Medulla oblongata (tissue), 1 donor: Measurements from ENCODE around the gene OGDH.
"Not testable (repeated sequence)": the region's sequence is repeated elsewhere in the genome, so short reads cannot be mapped to it uniquely, and the experiment has no call there.

ENCODE experiments used
- DNase-seq: peaks from one replicate; pipeline ENCODE4 v3.0.0-alpha.2; 2015; ENCODE audit errors: extremely low spot score

Gene OGDH

DNA sequence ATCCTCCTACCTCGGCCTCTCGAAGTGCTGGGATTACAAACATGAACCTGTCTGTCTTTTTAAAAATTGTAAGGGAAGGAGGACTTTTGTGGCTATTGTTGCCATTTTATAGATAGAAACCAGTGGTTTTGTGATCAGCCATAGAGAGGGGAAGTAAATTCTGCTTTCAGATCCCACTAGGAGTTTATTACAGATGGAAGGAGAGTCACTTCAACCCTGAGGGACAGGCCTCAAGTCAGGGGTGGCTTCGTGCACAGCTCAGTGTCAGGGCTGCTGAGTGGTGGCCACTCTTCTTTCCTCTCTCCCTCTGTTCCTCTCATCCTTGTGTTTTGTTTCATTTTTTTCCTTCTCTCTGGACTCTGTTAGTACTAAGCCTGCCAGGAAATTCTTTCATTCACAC is 60.8 kb downstream of the OGDH start:
- DNase-seq = no peak

DNA sequence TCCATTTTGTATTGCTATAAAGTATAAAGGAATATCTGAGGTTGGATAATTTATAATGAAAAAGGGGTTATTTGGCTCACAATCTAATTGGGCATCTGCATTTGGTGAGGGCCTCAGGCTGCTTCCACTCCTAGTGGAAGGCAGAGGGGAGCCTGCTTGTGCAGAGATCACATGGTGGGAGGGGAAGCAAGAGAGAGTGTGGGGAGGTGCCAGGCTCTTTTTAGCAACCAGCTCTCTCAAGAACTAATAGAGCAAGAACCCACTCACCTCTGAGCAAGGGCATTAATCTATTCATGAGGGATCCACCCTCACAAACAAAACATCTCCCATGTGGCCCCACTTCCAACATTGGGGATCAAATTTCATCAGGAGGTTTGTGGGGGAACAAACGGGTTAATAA is 64.6 kb downstream of the OGDH start:
- no peak for DNase-seq

DNA sequence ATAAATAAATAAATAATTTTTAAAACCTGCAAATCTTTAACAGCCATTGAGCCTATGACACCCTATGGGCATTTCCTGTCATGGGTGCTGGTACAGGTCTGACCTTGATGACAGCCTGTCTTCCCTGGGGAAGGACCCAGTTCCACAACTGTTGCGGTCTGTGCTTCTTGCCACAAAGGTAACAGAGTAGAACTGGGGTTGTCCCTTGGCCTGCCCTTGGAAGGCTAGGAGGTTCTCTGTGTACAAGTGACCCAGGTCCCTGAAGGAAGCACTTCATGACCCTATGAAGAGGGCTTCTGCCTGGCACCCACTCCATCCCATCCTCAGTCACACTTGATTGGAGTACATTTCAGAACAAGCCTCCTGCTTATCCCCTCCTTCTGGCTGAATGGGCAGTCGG is 66.9 kb downstream of the OGDH start:
- no peak for DNase-seq

DNA sequence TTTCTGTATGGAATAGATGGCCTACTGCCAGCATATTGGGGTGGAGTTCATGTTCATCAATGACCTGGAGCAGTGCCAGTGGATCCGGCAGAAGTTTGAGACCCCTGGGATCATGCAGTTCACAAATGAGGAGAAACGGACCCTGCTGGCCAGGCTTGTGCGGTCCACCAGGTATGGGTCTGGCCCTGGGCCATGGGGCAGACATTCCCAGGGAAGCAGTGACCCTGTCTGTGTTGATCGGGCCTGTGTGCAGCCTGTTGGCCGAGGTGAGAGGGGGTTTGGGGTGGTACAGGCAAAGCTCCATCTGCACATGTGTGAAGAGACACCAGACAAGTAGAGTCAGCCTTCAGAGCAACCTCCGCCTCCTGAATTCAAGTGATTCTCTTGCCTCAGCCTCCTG is 67.3 kb downstream of the OGDH start:
- DNase-seq = no peak

DNA sequence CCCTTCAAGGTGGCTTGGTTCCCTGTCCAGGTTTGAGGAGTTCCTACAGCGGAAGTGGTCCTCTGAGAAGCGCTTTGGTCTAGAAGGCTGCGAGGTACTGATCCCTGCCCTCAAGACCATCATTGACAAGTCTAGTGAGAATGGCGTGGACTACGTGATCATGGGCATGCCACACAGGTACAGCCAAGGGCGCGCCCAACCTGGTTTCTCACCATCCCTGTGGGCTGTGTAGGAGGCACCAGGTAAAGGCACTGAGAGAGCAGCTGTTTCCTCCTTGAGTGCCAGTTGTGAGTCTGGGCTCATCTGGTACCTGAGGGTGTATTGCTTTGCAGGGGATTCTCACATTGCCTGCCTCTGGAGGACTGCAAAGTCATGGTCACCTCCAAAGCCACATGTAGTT is 68.0 kb downstream of the OGDH start:
- no peak for DNase-seq

DNA sequence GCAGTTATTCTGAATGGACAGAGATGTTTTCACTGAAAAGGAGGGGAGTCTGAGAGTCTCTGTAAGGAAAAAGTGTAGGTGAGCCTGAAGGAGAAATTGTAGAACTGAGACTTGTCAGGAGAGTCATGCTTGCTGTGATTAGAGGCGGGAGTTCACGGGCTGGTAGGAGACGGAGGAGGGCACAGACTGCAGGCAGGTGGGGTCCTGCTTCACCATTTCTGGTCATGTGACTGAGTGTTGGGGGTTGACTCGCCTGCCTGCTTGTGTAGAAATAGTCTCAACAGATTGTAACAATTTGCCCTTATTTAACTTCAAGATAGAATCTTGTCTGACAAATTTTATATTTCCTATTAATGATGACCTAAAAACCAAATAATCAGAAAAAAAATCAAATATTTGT is 70.3 kb downstream of the OGDH start:
- no peak for DNase-seq

DNA sequence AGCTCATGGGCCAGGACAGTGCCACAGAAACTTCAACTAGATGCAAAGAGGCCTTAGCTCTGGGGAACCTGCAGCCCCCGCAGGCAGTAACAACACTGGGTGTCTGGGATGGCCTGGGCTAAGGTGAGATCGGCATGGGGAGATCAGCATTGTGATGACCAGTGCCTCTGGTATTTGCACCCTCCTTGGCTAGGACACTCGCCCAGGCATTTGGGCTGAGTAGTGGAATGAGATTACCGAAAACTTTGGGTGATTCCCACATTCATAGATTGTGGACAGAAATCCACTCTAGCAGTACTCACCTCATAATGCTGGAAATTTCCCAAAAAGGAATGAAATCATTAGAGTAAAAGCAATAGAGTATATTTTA is 71.7 kb downstream of the OGDH start:
- DNase-seq = no peak

DNA sequence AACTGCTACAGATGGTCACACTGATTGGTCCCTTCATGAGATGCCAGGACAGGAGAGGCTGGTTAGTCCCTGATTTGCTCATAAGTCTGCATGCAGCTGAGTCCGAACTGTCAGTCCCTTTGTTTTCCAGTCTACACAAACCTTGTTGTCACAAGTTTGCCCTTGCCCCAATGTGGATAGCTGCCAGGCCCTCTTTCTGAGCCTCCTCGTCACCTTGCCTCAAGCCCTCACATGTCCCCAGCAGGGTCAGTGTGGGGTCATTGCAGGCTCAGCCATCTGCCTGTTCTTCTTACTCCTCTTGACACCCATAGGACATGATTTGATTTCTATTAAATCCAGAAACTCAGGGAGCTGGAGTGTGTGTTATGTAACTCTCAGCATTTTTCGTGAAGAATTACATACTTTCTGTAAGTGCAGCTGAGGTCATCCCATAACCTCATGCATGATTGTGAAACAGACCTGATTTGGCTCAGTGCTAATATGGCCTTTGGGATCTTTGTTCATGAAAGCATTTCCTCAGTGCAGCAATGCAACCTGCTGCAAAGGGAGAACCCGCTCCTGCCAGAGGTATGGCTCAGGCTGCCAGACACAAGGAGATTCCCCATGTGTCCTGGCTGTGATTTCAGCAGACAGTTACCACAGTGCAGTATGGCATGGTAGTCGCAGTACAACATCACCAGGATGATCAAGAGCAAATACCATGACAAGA is 72.2 kb downstream of the OGDH start:
- peak; percentile 31 for DNase-seq

DNA sequence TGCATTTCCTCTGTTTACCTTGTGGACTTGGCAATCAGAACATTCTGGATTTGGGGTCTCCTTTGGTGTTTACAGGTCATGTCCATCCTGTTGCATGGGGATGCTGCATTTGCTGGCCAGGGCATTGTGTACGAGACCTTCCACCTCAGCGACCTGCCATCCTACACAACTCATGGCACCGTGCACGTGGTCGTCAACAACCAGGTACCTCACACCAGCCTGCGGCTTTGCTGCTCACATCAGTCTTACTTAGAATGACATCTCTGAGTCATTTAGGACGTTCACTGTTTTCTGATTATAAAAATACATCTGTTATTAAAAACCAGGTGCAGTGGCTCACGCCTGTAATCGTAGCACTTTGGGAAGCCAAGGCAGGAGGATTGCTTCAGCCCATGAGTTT is 75.2 kb downstream of the OGDH start:
- DNase-seq = no peak

DNA sequence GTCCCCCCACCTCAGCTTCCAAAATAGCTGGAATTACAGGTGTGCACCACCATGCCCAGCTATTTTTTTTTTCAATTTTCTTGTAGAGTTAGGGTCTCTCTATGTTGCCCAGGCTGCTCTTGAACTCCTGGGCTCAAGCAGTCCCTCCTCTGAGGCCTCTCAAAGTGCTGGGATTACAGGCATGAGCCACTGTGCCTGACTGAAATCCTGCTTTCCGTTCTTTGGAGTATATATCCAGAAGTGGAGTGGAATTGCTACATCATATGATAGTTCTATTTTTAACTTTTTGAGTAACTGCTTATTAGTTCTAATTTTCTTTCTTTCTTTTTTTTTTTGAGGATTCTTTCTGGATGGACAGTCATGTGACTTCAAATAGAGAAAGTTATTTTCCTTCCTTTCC is 79.3 kb downstream of the OGDH start:
- no peak for DNase-seq

DNA sequence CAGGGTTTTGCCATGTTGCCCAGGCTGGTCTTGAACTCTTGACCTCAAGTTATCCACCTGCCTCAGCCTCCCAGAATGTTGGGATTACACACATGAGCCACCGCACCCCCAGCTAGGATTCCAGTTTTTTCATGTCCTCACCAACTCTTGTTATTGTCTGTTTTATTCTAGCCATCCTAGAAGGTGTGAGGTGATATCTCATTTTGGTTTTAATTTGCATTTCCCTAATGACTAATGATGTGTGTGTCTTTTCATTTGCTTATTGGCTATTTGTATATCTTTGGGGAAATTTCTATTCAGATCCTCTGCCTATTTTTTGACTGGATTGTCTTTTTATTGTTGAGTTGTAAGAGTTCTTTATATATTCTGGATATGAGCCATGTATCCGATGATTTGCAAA is 83.0 kb downstream of the OGDH start:
- DNase-seq = no peak

DNA sequence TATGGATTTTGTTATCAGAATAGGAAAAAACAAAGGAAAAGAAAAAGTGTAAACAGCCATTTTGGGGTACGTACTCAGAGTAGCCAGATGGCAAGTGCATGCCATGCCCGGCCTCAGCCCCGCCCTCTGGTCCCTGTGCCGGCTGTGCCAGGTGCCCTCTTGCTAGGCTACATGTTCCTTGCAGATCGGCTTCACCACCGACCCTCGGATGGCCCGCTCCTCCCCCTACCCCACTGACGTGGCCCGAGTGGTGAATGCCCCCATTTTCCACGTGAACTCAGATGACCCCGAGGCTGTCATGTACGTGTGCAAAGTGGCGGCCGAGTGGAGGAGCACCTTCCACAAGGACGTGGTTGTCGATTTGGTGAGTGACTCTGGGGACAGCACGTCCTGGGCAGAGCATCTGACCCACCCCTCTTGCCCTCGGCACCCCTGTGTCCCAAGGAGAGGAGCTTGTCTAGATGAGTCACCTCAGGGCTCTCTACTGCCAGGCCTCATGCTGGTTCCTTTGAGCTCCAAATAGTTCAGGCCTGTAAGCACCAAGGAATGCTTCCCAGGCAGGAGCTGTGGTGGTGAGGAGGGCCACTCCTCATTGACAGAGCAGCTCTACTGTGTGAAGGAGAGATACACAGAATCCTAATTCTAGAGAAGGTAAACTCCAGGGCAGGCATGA is 87.3 kb downstream of the OGDH start:
- DNase-seq = no peak

DNA sequence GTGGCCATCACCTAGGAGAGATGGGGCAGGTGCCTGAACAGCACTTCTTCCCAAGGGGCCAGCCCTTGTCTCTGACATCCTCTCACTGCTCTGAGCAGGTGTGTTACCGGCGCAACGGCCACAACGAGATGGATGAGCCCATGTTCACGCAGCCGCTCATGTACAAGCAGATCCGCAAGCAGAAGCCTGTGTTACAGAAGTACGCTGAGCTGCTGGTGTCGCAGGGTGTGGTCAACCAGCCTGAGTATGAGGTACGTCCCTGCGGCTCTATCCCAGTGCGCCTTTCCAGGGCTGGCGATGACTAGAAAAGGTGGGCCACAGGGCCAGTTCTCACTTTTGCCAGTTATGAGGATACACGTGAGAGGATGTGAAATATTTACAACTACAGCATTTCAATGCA is 87.9 kb downstream of the OGDH start:
- DNase-seq = no peak

DNA sequence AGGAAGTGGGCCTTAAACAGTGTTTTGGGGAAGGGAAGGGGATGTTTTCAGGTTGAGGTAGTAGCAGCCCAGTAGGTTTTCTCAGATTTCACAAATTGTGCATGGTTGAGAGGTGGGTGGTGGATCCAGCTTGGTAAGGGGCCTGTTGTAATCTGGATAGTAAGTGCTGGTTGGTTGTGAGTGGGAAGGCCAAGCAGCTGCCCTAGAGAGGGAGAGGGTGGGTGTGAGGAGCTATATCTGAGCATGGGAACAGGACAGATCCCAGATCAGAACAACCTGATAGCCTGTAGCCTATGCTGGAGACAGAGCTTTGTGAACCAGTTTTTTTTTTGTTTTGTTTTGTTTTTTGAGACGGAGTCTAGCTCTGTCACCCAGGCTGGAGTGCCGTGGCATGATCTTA is 88.3 kb downstream of the OGDH start:
- DNase-seq = no peak

DNA sequence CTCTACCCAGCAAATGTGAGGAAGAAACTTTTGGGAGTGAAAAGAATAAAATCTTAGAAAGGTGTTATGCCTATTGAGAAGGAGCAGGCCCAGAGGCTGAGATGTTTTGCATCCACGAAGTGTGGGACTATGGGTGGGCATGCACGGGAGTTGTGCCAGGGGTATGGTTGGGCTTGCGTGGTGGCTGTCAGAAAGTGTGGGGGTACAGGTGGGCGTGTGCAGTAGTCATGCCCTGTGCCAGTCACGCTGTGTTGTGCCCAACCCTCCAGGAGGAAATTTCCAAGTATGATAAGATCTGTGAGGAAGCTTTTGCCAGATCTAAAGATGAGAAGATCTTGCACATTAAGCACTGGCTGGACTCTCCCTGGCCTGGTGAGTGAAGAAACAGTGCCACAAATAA is 89.3 kb downstream of the OGDH start:
- DNase-seq = no peak

DNA sequence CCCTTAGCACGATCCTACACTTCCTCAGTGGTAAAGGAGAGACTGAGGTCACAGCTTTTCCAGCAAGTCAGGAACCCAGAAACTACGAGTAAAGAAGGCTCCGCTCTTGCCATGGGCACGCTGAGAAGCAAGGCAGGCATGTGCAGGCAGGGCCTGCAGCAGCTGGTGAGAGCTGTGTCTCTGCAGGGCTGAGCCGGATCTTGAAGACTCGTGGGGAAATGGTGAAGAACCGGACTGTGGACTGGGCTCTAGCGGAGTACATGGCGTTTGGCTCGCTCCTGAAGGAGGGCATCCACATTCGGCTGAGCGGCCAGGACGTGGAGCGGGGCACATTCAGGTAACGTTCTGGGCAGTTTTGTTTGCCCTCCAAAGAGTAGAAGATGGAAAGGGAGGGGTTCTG is 90.3 kb downstream of the OGDH start:
- no peak for DNase-seq

DNA sequence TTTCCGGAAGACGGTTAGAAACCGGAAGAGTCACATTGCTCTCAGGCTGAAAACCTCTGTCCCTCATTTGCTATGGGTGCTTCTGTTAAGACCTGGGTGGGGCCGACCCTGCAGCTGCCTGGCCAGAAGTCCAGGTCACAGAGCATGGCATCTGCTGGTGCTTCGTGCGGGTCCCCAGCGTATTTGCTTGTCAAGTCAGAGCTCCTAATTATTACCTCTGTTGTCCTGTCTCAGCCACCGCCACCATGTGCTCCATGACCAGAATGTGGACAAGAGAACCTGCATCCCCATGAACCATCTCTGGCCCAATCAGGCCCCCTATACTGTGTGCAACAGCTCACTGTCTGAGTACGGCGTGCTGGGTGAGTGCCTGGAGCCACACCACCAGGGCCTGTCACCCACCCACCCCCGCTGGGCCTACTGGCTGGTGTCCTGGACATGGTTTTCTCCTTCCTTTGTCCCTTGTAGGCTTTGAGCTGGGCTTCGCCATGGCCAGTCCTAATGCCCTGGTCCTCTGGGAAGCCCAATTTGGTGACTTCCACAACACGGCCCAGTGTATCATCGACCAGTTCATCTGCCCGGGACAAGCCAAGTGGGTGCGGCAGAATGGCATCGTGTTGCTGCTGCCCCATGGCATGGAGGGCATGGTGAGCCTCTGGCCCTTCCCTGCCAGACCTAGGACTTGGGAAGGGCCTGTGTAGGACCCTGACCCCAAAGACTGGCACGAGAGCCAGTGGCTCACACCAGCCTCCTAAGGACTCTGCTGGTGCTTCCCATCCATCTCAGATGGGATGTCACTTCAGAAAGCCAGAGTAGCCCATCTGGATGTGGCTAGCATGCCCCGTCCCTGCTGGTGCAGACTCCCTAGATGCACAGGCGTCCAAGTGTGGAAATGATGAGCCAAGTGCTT is 91.0 kb downstream of the OGDH start:
- no peak for DNase-seq

DNA sequence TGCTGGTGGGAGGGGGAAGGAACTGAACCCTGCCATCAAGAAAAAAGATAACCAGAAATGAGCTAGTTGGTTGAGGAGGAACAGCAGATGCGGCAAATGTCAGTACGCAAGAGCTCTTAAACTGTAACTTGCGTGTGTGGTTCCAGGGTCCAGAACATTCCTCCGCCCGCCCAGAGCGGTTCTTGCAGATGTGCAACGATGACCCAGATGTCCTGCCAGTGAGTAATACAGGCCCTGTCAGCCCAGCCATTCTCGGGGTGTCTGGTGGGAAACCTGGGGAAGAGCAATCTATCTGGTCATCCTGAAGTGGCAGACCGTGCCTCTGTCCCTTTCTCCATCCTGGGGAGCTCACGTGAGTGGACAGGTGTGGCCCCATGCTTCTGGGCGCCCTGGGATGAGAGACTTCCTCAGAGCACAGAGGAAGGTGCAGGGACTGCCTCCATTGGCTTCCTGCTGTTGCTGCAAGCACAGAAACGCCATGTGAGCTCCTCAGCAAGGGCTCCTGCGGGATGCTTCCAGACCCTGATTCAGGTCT is 91.7 kb downstream of the OGDH start:
- no peak for DNase-seq

DNA sequence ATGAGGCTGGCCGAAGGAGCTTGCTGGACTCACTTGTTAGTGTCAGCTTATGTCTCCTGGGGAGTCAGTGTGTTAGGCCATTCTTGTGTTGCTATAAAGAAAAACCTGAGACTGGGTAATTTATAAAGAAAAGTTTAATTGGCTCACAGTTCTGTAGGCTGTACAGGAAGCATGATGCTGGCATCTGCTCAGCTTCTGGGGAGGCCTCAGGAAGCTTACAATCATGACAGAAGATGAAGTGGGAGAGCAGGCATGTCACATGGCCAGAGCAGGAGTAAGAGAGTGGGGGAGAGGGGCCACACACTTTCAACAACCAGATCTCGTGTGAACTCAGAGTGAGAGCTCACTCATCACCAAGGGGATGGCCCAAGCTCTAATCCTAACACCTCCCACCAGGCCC is 93.2 kb downstream of the OGDH start:
- not testable (repeated sequence) for DNase-seq

DNA sequence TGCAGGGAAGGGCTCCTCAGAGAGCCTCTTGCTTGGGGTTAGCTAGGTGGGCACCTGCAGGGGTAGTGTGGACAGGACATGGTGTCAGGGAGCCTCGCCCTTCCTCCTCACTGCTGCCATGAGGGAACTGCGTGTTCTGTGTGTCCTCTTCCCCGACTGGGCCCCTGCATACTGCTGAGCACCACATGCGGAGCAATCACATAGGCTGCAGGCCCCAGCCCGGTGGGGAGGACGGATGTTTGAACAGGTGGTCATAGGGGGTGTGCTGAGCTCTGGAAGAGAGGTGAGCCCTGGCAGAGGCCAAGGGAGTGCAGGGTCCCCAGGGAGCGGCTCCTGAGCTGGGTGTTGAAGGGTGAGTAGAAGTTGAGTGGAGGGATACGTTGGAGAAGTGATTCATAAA is 93.9 kb downstream of the OGDH start:
- DNase-seq = no peak

DNA sequence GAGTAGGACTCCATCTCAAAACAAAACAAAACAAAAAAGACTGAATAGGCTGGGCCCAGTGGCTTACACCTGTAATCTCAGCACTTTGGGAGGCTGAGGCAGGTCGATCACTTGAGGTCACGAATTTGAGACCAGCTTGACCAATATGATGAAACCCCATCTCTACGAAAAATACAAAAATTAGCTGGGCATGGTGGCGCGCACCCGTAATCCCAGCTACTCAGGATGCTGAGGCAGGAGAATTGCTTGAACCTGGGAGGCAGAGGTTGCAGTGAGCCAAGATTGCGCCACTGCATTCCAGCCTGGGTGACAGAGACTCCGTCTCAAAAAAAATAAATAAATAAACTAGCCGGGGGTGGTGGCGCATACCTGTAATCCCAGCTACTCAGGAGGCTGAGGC is 97.0 kb downstream of the OGDH start:
- not testable (repeated sequence) for DNase-seq

DNA sequence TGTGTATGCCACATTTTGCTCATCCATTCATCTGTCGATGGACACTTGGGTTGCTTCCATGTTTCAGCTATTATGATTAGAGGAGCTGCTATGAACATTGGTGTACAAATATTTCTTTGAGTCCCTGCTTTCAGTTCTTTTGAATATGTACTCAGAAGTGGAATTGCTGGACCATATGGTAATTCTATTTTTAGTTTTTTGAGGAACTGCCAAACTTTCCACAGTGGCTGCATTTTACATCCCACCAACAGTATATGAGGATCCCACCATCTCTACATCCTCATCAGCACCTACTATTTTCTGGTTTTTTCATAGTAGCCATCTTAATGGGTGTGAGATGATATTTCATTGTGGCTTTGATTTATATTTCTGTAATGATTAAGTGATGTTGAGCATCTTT is 97.5 kb downstream of the OGDH start:
- DNase-seq = no peak

DNA sequence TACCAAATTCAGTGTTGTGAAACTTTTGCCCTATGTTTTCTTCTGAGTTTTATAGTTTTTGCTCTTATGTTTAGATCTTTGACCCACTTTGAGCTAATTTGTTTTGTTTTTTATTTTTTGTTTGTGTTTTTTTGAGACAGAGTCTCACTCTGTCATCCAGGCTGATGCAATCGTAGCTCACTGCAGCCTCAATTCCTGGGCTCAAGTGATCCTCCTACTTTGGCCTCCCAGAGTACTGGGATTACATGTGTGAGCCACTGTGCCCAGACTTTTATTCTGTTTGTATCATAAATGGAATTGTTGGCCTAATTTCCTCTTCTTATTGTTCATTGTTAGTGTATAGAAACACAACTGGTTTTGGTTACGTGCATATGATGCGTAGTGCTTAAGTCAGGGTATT is 99.0 kb downstream of the OGDH start:
- no peak for DNase-seq
